ENCODE results near the gene LELP1.
"Not testable (repeated sequence)": the region's sequence is repeated elsewhere in the genome, so short reads cannot be mapped to it uniquely, and the experiment has no call there.

LELP1 gene

DNA sequence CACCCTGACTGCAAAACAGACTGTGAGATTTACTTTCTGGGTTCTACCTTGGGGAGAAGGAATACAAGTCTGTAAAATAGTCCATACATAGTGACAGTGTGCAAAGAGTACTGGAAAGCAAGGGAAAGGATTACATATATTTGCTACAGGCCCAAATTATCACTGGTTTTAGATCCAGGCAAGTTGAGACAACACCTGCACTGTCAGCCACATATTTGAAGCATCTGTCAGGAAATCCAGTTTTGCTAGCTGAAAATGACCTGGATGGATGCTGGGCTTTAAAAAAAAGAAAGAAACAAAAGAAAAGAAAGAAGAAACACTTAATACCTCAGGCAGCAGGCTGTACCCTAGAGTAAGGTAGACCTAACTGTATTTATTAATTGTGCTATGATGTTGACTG lies 28.6 kb upstream of the LELP1 start:
- Histone ChIP-seq H3K4me3 (ENCODE audit: low read length, poor library complexity, severe bottlenecking) (no peak overlapping the region), H3K27me3 (ENCODE audit: insufficient read depth, low read length, poor library complexity, severe bottlenecking) (no peaks in the 10 kb centered on the region), H3K9me2 (replicated peaks; ENCODE audit: low read depth, low read length) (no peaks in the 10 kb centered on the region), H3K79me2 (ENCODE audit: insufficient read depth, low read length) (no peaks in the 10 kb centered on the region), H3K36me3 (ENCODE audit: insufficient read depth, low read length) (no peaks in the 10 kb centered on the region), H2AFZ (ENCODE audit: low read length) (no peak overlapping the region), H3K9ac (ENCODE audit: low read depth, low read length, poor library complexity, severe bottlenecking) (no peak overlapping the region), H3K4me1 (ENCODE audit: insufficient read depth, low read length, poor library complexity, severe bottlenecking) (no peaks in the 10 kb centered on the region), H3F3A (ENCODE audit: low read depth) (no peaks in the 10 kb centered on the region), H4K20me1 (ENCODE audit: insufficient read depth, low read length, poor library complexity, severe bottlenecking) (no peaks in the 10 kb centered on the region), H3K4me2 (ENCODE audit: low read depth, low read length, poor library complexity, severe bottlenecking) (no peak overlapping the region), H3K9me3 (ENCODE audit: insufficient read depth, low read depth, low read length) (no peaks in the 10 kb centered on the region)
- TF ChIP-seq EZH2phosphoT487 (IDR thresholded peaks at IDR 0.05; ENCODE audit: borderline replicate concordance) = no peak
- TF ChIP-seq, protein P1, sequence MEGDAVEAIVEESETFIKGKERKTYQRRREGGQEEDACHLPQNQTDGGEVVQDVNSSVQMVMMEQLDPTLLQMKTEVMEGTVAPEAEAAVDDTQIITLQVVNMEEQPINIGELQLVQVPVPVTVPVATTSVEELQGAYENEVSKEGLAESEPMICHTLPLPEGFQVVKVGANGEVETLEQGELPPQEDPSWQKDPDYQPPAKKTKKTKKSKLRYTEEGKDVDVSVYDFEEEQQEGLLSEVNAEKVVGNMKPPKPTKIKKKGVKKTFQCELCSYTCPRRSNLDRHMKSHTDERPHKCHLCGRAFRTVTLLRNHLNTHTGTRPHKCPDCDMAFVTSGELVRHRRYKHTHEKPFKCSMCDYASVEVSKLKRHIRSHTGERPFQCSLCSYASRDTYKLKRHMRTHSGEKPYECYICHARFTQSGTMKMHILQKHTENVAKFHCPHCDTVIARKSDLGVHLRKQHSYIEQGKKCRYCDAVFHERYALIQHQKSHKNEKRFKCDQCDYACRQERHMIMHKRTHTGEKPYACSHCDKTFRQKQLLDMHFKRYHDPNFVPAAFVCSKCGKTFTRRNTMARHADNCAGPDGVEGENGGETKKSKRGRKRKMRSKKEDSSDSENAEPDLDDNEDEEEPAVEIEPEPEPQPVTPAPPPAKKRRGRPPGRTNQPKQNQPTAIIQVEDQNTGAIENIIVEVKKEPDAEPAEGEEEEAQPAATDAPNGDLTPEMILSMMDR (conservative IDR thresholded peaks at IDR 0.05; ENCODE audit: low read length) = no peak

DNA sequence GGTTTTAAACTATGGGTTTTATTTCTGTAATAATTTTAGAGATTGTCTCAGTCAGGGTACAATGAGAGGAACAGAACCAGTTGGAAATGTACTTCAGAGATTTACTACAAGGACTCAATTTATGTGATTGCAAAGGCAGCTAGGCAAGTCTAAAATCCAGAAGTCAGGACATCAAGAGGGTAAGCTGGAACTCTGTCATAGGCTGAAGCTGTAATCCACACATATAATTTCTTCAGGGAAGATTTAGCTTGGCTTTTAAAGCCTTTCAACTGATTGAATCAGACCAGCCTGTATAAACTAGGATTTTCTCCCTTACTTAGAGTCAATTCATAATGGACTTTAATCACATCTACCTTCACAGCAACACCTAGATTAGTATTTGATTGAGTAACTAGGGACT lies 24.3 kb upstream of the LELP1 start:
- H3F3A ChIP-seq (ENCODE audit: low read depth) = no peaks in the 10 kb centered on the region
- no peaks in the 10 kb centered on the region for H3K79me2 ChIP-seq (ENCODE audit: insufficient read depth, low read length)
- no peak overlapping the region for H3K4me3 ChIP-seq (ENCODE audit: low read length, poor library complexity, severe bottlenecking)
- H3K9me2 ChIP-seq (replicated peaks; ENCODE audit: low read depth, low read length) = no peaks in the 10 kb centered on the region
- no peak overlapping the region for H3K9ac ChIP-seq (ENCODE audit: low read depth, low read length, poor library complexity, severe bottlenecking)
- H2AFZ ChIP-seq (ENCODE audit: low read length) = no peak overlapping the region
- H3K9me3 ChIP-seq (ENCODE audit: insufficient read depth, low read depth, low read length) = no peaks in the 10 kb centered on the region
- no peaks in the 10 kb centered on the region for H3K4me1 ChIP-seq (ENCODE audit: insufficient read depth, low read length, poor library complexity, severe bottlenecking)
- H3K27me3 ChIP-seq (ENCODE audit: insufficient read depth, low read length, poor library complexity, severe bottlenecking) = no peaks in the 10 kb centered on the region
- TF ChIP-seq EZH2phosphoT487 (IDR thresholded peaks at IDR 0.05; ENCODE audit: borderline replicate concordance) = no peak
- TF ChIP-seq, protein P1 (conservative IDR thresholded peaks at IDR 0.05; ENCODE audit: low read length) = no peak
- H4K20me1 ChIP-seq (ENCODE audit: insufficient read depth, low read length, poor library complexity, severe bottlenecking) = no peaks in the 10 kb centered on the region
- H3K4me2 ChIP-seq (ENCODE audit: low read depth, low read length, poor library complexity, severe bottlenecking) = no peak overlapping the region
- H3K36me3 ChIP-seq (ENCODE audit: insufficient read depth, low read length) = no peaks in the 10 kb centered on the region

DNA sequence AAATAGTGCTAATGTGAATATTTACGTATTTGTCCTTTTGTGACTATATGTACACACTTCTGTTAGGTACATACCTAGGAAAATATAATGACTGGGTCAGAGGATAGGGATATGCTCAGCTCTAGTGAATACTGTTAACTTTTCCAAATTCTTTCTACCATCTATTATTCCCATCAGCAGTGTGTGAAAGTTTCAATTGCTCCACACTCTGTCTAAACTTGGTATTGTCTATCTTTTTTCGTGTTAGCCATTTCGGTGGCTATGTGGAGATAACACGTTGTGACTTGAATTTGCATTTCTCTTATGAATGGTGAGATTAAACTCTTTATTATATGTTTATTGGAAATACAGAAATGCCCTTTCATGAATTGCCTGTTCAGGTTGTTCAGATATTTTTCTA lies 22.7 kb upstream of the LELP1 start:
- TF ChIP-seq EZH2phosphoT487 (IDR thresholded peaks at IDR 0.05; ENCODE audit: borderline replicate concordance) = no peak
- TF ChIP-seq, protein P1 (conservative IDR thresholded peaks at IDR 0.05; ENCODE audit: low read length) = no peak
- H3K9me2 ChIP-seq (replicated peaks; ENCODE audit: low read depth, low read length) = no peaks in the 10 kb centered on the region
- no peaks in the 10 kb centered on the region for H3F3A ChIP-seq (ENCODE audit: low read depth)
- H2AFZ ChIP-seq (ENCODE audit: low read length) = no peak overlapping the region
- no peaks in the 10 kb centered on the region for H3K36me3 ChIP-seq (ENCODE audit: insufficient read depth, low read length)
- H3K27me3 ChIP-seq (ENCODE audit: insufficient read depth, low read length, poor library complexity, severe bottlenecking) = no peaks in the 10 kb centered on the region
- no peak overlapping the region for H3K4me2 ChIP-seq (ENCODE audit: low read depth, low read length, poor library complexity, severe bottlenecking)
- H3K4me1 ChIP-seq (ENCODE audit: insufficient read depth, low read length, poor library complexity, severe bottlenecking) = no peaks in the 10 kb centered on the region
- H3K9ac ChIP-seq (ENCODE audit: low read depth, low read length, poor library complexity, severe bottlenecking) = no peak overlapping the region
- no peaks in the 10 kb centered on the region for H4K20me1 ChIP-seq (ENCODE audit: insufficient read depth, low read length, poor library complexity, severe bottlenecking)
- H3K4me3 ChIP-seq (ENCODE audit: low read length, poor library complexity, severe bottlenecking) = no peak overlapping the region
- H3K9me3 ChIP-seq (ENCODE audit: insufficient read depth, low read depth, low read length) = no peaks in the 10 kb centered on the region
- H3K79me2 ChIP-seq (ENCODE audit: insufficient read depth, low read length) = no peaks in the 10 kb centered on the region

DNA sequence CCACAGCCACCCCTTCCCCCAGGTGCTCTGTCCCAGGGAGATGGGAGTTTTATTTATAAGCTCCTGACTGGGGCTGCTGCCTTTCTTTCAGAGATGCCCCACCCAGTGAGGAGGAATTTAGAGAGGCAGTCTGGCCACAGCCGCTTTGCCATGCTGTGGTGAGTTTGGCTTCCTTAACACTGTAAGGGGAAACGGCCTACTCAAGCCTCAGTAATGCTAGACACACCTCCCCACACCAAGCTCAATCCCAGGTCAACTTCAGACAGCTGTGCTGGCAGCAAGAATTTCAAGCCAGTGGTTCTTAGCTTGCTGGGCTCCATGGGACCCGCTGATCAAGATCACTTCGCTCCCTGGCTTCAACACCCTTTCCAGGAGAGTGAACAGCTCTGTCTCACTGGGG lies 14.9 kb upstream of the LELP1 start:
- H3K4me3 ChIP-seq (ENCODE audit: low read length, poor library complexity, severe bottlenecking); H3K79me2 ChIP-seq (ENCODE audit: insufficient read depth, low read length); H3K27me3 ChIP-seq (ENCODE audit: insufficient read depth, low read length, poor library complexity, severe bottlenecking); H3K36me3 ChIP-seq (ENCODE audit: insufficient read depth, low read length); H3K4me2 ChIP-seq (ENCODE audit: low read depth, low read length, poor library complexity, severe bottlenecking); H2AFZ ChIP-seq (ENCODE audit: low read length); H3K9me2 ChIP-seq (replicated peaks; ENCODE audit: low read depth, low read length); H3F3A ChIP-seq (ENCODE audit: low read depth); H3K4me1 ChIP-seq (ENCODE audit: insufficient read depth, low read length, poor library complexity, severe bottlenecking); H3K9me3 ChIP-seq (ENCODE audit: insufficient read depth, low read depth, low read length); H4K20me1 ChIP-seq (ENCODE audit: insufficient read depth, low read length, poor library complexity, severe bottlenecking); H3K9ac ChIP-seq (ENCODE audit: low read depth, low read length, poor library complexity, severe bottlenecking): not testable (repeated sequence)

All from Loucy (cell line).